ENCODE results near the gene TFCP2.

DNA sequence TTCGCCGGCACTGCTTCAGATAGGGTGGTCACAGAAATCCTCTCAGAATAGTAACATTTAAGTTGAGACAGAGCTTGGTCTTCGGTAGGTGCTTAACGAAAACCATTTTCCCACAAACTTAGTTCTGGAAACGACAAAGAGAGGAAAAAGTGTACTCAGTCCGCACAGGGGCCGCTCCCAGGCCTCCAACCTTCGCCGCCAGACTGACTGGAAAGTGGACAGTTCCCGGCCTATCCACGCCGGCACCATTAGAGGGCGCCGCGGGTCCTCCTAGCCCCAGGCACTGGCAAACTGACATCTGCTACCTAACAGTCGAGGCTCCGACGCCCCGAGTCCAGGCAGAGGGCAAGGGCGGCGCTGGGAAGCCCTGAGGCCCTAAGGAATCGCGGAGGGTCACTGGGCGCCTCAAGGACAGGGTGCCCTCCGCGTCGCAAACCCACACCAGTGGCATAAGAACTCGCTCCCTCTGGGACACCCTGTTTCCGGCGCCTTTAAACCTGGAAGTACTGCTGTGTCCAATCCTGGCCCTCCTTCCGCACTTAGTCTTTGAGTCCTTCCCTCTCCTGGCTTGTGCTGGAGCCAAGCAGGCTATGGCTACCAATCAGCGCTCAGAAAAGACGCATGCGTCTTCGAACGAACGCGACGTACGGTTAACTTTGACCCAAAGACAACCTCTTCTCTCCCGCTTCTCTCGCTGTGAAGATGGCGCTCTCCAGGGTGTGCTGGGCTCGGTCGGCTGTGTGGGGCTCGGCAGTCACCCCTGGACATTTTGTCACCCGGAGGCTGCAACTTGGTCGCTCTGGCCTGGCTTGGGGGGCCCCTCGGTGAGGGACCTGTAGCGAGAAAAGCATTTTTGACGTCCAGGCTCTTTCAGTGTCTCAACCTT lies 125.0 kb downstream of the TFCP2 start, which contains the start of gene LETMD1:
- TF ChIP-seq POLR2A (IDR thresholded peaks at IDR 0.05): peak; percentile 52 to 59
- TF ChIP-seq CTCF (IDR thresholded peaks at IDR 0.05): peak; percentile 88 to 90
- peak; percentile 13 to 85 (median 82) for TF ChIP-seq POLR2AphosphoS5 (IDR thresholded peaks at IDR 0.05)
- TF ChIP-seq EP300 (IDR thresholded peaks at IDR 0.05): no peak

Data from suprapubic skin (tissue), 4 donors.